WTC11 (cell line): ENCODE data around the gene ATP2B2.

Source experiments
- AFF4 ChIP-seq: sonication (generic); formaldehyde crosslinking; IDR thresholded peaks from 2 replicates; pipeline ENCODE4 v1.8.1; 2023; ENCODE audit warnings: mild to moderate bottlenecking, missing genetic modification reagents, borderline replicate concordance
- CTCF ChIP-seq: fragments of 200-600 bp; IDR thresholded peaks from 2 replicates; pipeline ENCODE4 v1.8.0; 2022; ENCODE audit warnings: antibody characterized with exemption
- FOXK1 ChIP-seq: sonication (generic); formaldehyde crosslinking; IDR thresholded peaks from 2 replicates; pipeline ENCODE4 v1.8.0; 2022; ENCODE audit warnings: mild to moderate bottlenecking, moderate library complexity, missing genetic modification reagents
- IRF2 ChIP-seq: sonication (generic); formaldehyde crosslinking; IDR thresholded peaks from 2 replicates; pipeline ENCODE4 v1.8.0; 2022; ENCODE audit warnings: low read depth, missing genetic modification reagents, borderline replicate concordance
- MAX ChIP-seq: sonication (generic); formaldehyde crosslinking; IDR thresholded peaks from 2 replicates; pipeline ENCODE4 v1.8.0; 2022; ENCODE audit warnings: mild to moderate bottlenecking, missing genetic modification reagents
- RELA ChIP-seq: sonication (generic); formaldehyde crosslinking; IDR thresholded peaks from 2 replicates; pipeline ENCODE4 v1.8.1; 2022; ENCODE audit warnings: missing genetic modification reagents, mild to moderate bottlenecking, borderline replicate concordance
- ZBTB43 ChIP-seq: sonication (generic); formaldehyde crosslinking; IDR thresholded peaks from 2 replicates; pipeline ENCODE4 v1.8.1; 2023; ENCODE audit warnings: mild to moderate bottlenecking, missing genetic modification reagents

- TF ChIP-seq CTCF (no peak), ZBTB43 (CRISPR knock-in tag) (no peak), AFF4 (CRISPR knock-in tag) (no peak), FOXK1 (CRISPR knock-in tag) (no peak), IRF2 (CRISPR knock-in tag) (no peak), MAX (no peak), RELA (CRISPR knock-in tag) (no peak)
Observed at GRCh38 chr3:10516544-10517452, 11.4 kb upstream of the ATP2B2 start.
